Measurements from ENCODE around the gene MRPL33. TPM values are rescaled to one million over a fixed set of nuclear protein-coding genes. Genes with fewer than 3 reads are reported as not detected.

The MRPL33 gene
- total RNA-seq (100 to 1,000 TPM; 200 to 269 (median 257) TPM), polyA plus RNA-seq (100 to 1,000 TPM; 400 to 716 (median 536) TPM)
- long read RNA-seq, donor 1, transcript MRPL33-201 (4 exons, 518 nt) = major isoform, 69 of 155 reads
- long read RNA-seq, donor 1, transcript MRPL33-202 (3 exons, 404 nt) = minor isoform, 45 of 155 reads
- long read RNA-seq, donor 1, partial matches to known transcripts = 21 of 155 reads
- long read RNA-seq, donor 1, other reads (novel, unspliced or antisense) = 19 of 155 reads
- long read RNA-seq, donor 2, transcript MRPL33-201 (4 exons, 518 nt) = major isoform, 88 of 181 reads
- long read RNA-seq, donor 2, transcript MRPL33-202 (3 exons, 404 nt) = minor isoform, 60 of 181 reads
- long read RNA-seq, donor 2, partial matches to known transcripts = 7 of 181 reads
- long read RNA-seq, donor 2, other reads (novel, unspliced or antisense) = 20 of 181 reads

DNA sequence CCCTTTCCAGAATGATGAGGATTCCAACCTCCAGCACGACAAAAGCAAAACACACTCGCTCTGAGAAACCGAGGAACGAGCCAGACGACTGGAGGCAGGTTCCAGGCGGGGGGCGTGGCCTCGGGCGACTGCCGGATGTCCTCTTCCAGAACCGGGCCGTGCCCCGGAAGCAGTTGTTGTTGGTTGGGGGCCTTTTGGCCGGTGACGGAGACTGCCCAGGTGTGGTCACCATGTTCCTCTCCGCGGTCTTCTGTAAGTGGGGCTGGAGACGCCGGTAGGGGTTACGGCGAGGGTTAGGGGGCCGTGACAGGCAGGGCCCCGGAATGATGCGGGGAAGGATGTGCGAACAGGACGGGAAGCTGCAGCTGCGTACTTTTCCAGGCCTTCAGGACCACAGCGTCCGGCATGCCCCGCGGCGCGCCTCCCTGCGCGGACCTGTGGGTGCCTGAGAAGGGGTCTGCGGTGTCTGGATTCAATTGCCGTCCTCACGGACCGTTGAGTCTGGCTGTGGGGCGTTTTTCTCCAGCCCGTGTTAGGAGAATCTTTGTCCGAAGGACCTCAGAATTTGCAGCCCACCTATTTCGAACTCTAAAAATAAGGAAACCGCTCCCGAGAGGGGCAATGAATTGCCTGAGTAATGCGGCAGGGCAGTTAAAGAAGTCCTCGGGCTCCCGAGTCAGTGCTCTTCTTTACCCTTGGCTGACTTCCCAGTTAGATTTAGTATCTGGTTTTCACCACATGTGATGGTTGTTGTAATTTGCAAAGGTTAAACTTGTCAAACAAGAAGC, at the start of gene MRPL33:
TSS of gene MRPL33 (plus strand) at position 172 of the 788 bp plus-strand sequence. CDS start at position 231, 59 bp downstream.
- ATAC-seq = peak; percentile 96 to 99 (median 97)
- Histone ChIP-seq H3K27me3 (ENCODE audit: insufficient read depth in 3 of 3, low read length in 2 of 3) (no peaks in the 10 kb centered on the region), H3K4me3 (peak within 1 kb of the TSS; percentile 93), H3K4me1 (peaks cover 44% of the 10 kb centered on the region), H3K36me3 (ENCODE audit: insufficient read depth in 1 of 2, low read depth in 1 of 2) (peaks cover 0 to 41% of the 10 kb centered on the region in 2 donors), H3K27ac (peak within 1 kb of the TSS; percentile 97), H3K9me3 (no peaks in the 10 kb centered on the region)
- intact Hi-C loops (cut with DNase I) = loop anchor here (5.0 to 10.0 kb wide), 4 partner anchors 49 to 623 kb away; partner anchors contain the start of genes FOSL2 (in 2 of the 2), BABAM2 (in 1 of the 2) and RBKS (in 1 of the 2)
- TF ChIP-seq, protein P1, sequence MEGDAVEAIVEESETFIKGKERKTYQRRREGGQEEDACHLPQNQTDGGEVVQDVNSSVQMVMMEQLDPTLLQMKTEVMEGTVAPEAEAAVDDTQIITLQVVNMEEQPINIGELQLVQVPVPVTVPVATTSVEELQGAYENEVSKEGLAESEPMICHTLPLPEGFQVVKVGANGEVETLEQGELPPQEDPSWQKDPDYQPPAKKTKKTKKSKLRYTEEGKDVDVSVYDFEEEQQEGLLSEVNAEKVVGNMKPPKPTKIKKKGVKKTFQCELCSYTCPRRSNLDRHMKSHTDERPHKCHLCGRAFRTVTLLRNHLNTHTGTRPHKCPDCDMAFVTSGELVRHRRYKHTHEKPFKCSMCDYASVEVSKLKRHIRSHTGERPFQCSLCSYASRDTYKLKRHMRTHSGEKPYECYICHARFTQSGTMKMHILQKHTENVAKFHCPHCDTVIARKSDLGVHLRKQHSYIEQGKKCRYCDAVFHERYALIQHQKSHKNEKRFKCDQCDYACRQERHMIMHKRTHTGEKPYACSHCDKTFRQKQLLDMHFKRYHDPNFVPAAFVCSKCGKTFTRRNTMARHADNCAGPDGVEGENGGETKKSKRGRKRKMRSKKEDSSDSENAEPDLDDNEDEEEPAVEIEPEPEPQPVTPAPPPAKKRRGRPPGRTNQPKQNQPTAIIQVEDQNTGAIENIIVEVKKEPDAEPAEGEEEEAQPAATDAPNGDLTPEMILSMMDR (IDR thresholded peaks at IDR 0.05) = no peak
- peak; percentile 97 to 98 for DNase-seq
- WGBS, 3 donors = 0% methylated on average over 47 to 48 of the region's 48 CpGs

DNA sequence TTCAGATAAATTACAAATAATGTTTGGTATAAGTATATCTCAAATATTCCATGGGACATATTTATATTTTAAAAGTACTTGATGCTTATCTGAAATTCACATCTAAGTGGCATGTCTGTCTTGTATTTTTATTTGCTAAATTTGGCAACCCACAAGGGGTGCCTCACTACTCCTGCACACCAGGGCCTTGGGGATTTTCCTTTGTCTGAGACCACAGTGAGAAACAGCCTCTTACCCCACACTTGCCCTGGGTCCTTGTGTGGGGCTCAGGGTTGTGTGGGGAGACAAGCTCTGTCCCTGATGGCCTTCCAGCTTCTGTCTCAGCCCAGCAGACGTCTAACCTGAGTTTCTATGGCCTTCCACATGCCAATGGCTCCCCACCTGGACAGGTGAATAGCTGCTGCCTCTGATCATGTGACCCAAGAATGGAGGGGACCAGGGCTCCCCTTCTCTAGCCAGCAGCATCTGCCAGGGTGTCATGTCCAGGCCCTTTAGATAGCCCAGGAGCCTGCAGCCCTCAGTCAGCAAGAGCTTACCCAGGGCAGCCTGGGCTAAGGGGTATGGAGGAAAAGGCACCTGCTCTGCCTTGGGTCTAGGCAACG, 49.5 kb upstream of the MRPL33 start:
- TF ChIP-seq, protein P1 (IDR thresholded peaks at IDR 0.05) = no peak
- Histone ChIP-seq H3K27me3 (ENCODE audit: insufficient read depth in 3 of 3, low read length in 2 of 3) (no peaks in the 10 kb centered on the region), H3K9me3 (no peaks in the 10 kb centered on the region), H3K4me1 (peaks cover 11% of the 10 kb centered on the region), H3K4me3 (no peak overlapping the region), H3K27ac (no peak overlapping the region), H3K36me3 (ENCODE audit: insufficient read depth in 1 of 2, low read depth in 1 of 2) (no peaks in the 10 kb centered on the region)
- ATAC-seq = no peak
- intact Hi-C loops (cut with DNase I) = loop anchor here in 1 of 2 donors (5.0 kb wide), 1 partner anchor 50 kb away; the partner anchor contains the start of gene MRPL33
- no peak for DNase-seq
- WGBS, 3 donors = 79 to 90% (median 85%) methylated on average over 2 of the region's 2 CpGs

DNA sequence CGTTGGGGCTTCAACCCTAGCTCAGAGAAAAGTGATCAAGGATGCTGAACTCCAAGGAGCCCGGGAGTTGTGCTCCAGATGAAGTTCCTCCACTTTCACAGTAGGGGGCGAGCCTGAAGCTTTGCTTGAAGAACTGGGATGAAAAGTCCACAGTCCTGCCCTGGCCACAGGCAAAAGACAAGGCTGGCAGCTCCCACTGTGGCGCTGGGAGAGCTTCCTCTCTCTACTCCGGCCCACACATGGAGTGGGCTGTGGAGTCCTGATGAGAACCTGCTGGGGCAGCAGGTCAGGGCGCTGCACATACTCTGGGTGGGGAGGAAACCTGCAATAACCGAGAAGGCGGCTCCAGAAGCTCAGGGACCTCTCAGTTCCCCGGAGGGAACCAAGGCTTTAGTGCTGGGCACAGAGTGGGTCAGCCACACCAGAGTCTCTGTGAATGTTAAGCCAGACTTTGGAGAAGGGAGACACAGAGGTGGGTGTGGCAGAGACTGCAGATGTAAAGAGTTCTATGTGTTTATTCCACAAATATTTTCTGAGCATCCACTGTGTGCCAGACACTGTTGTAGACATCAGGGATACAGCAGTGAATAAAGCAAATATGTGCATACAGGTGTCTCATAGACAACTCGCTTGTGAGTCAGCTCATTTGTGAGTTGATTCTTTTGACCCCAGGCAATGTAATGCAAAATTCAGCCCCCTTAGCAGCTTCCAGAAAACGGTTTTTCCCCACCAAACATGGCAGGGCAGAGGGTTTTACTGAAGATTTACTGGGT, 48.0 kb upstream of the MRPL33 start:
- intact Hi-C loops (cut with DNase I) = loop anchor here in 1 of 2 donors (5.0 kb wide), 1 partner anchor 49 kb away; the partner anchor contains the start of gene MRPL33
- WGBS, 3 donors = 33 to 38% (median 35%) methylated on average over 11 of the region's 11 CpGs
- no peak overlapping the region for H3K4me3 ChIP-seq
- peak; percentile 66 to 79 (median 71) for ATAC-seq
- H3K27ac ChIP-seq = peak overlapping the region; percentile 51
- H3K27me3 ChIP-seq (ENCODE audit: insufficient read depth in 3 of 3, low read length in 2 of 3) = no peaks in the 10 kb centered on the region
- H3K36me3 ChIP-seq (ENCODE audit: insufficient read depth in 1 of 2, low read depth in 1 of 2) = no peaks in the 10 kb centered on the region
- TF ChIP-seq, protein P1 (IDR thresholded peaks at IDR 0.05) = peak; percentile 75
- peak; percentile 58 to 72 for DNase-seq
- H3K4me1 ChIP-seq = peaks cover 6% of the 10 kb centered on the region
- no peaks in the 10 kb centered on the region for H3K9me3 ChIP-seq

- ATAC-seq = no peak
- WGBS, 3 donors = 65 to 73% (median 66%) methylated on average over 3 of the region's 3 CpGs
These were observed 47.3 kb upstream of the MRPL33 start for GRCh38 chr2:27724191-27724590.

More at GRCh38 chr2:27724191-27724590, 47.3 kb upstream of the MRPL33 start:
- Histone ChIP-seq H3K27me3 (ENCODE audit: insufficient read depth in 3 of 3, low read length in 2 of 3) (no peaks in the 10 kb centered on the region), H3K36me3 (ENCODE audit: insufficient read depth in 1 of 2, low read depth in 1 of 2) (no peaks in the 10 kb centered on the region), H3K4me1 (peaks cover 6% of the 10 kb centered on the region), H3K9me3 (no peaks in the 10 kb centered on the region), H3K27ac (peak overlapping the region; percentile 51), H3K4me3 (no peak overlapping the region)
- no peak for DNase-seq
- TF ChIP-seq, protein P1 (IDR thresholded peaks at IDR 0.05) = no peak
- intact Hi-C loops (cut with DNase I) = loop anchor here in 1 of 2 donors (5.0 kb wide), 1 partner anchor 48 kb away; the partner anchor contains the start of gene MRPL33
